Ovary (tissue), 9 donors: ENCODE measurements around the gene NIF3L1. TPM values are rescaled to one million over a fixed set of nuclear protein-coding genes. Genes with fewer than 3 reads are reported as not detected.

Source experiments
- DNase-seq, 5 donors: peaks; one replicate each; pipeline ENCODE4 v3.0.0-alpha.2; 2019 to 2020
- H3K27ac ChIP-seq, 2 donors: fragments of 200-600 bp; one replicate each; pipeline versions ENCODE4 v1.5.1 to v1.8.0; 2019 to 2022
- H3K27me3 ChIP-seq: fragments of 200-600 bp; one replicate; pipeline ENCODE4 v1.8.0; 2022
- H3K36me3 ChIP-seq: fragments of 200-600 bp; sonication (generic); one replicate; pipeline ENCODE4 v1.5.1; 2019
- H3K4me1 ChIP-seq: one replicate; pipeline ENCODE4 v1.8.1; 2013; ENCODE audit warnings: mild to moderate bottlenecking, moderate library complexity; ENCODE audit not compliant: insufficient read depth
- H3K4me3 ChIP-seq: fragments of 200-600 bp; sonication (generic); one replicate; pipeline ENCODE4 v1.5.1; 2017
- H3K9me3 ChIP-seq, 2 donors: fragments of 200-600 bp in 1 of 2; sonication (generic) in 1 of 2; one replicate each; pipeline versions ENCODE4 v1.5.1 to v1.8.1; 2013 to 2019; ENCODE audit warnings: mild to moderate bottlenecking in 1 of 2, moderate library complexity in 1 of 2
- EP300 ChIP-seq: sonication (generic); formaldehyde crosslinking; IDR thresholded peaks from one replicate; pipeline ENCODE4 v1.6.1; 2017; ENCODE audit warnings: antibody characterized with exemption
- POLR2A ChIP-seq: fragments of 450-650 bp; IDR thresholded peaks from one replicate; pipeline ENCODE4 v1.6.1; 2017; ENCODE audit warnings: antibody characterized with exemption, mild to moderate bottlenecking, moderate library complexity
- WGBS, 3 donors: extraction: QIAGEN DNeasy Blood & Tissue Kit in 1 of 3; methylation state at CpG; one replicate each; pipeline versions ENCODE4 v1.1.5 to v1.1.7; 2013 to 2017; 5-methylcytosine and 5-hydroxymethylcytosine counted together
- intact Hi-C, 4 donors: fragments of 100-400 bp; cut with DNase I; formaldehyde crosslinking; loops; one replicate each; pipeline versions ENCODE4 v1.11.0 to v1.15.1; 2022 to 2023
- polyA plus RNA-seq, 2 donors: library from polyadenylated mRNA; stranded (reverse); fragments of 200-250 nt in 1 of 2; fragments of 350-450 nt in 1 of 2; fragmentation: Illumina TruSeq in 1 of 2; extraction: RNeasy Lipid Tissue Mini Kit (QIAGEN cat#74804) in 1 of 2; gene quantifications; one replicate each; pipeline ENCODE4 v1.2.3, GENCODE V29; 2013 to 2014
- total RNA-seq, 7 donors: library from RNA; depleted of rRNA in 2 of 7; stranded (reverse); fragments of >200 nt in 2 of 7; fragmentation: NEBNext Ultra II Directional in 3 of 7; extraction: Animal tissue kit (Norgen Biotek cat#: 25700) in 3 of 7; gene quantifications; one replicate each; pipeline versions ENCODE4 v1.1.0 to v1.2.4, GENCODE V29; 2016 to 2023
- TF ChIP-seq, protein P1 (sequence below), 3 donors: fragments of 450-650 bp in 2 of 3; fragments of 200-600 bp in 1 of 3; IDR thresholded peaks; one replicate each; pipeline versions ENCODE4 v1.5.1 to v1.8.0; 2016 to 2022; ENCODE audit warnings: antibody characterized with exemption in 3 of 3, mild to moderate bottlenecking in 1 of 3
- donor health status: DM: no; HTN: no; CAD: no; lungs with moderate emphysema.
- donor health status: DM: no; HTN: no; CAD: no.
- donor health status: Bipolar disorder and iron deficiency.
- donor health status: DM: yes; HTN: yes; CAD: no.
- donor health status: DM: no; HTN: no; CAD: no.
- donor health status: DM: yes; HTN: yes; CAD: no.

Gene NIF3L1
- total and polyA plus RNA-seq, 9 donors: 12.8 to 29.6 (median 17.7) TPM

DNA sequence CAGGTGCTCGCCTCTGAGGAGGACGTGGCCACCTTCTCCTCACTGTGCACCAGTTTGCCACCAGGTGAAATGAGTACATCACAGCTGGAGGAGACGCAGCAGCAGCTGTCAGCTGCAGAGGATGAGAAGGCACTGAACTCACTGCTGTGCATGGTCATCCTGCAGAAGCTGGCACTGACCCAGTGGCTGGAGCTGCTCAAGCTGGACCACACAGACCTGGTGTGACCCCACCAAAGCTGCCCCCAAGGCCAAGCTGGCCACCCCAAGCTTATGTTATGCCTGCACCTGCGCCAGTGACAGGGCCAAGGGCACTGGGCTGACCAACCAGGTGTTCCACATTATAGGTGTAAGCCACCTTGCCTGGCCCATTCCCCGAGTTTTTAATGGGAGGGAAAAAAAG is 44.0 kb upstream of the NIF3L1 start:
- WGBS, 3 donors: 80 to 84% (median 82%) methylated on average over 3 to 5 of the region's 5 CpGs
- no peak for DNase-seq
- H3K36me3 ChIP-seq: no peaks in the 10 kb centered on the region
- no peak overlapping the region for H3K4me3 ChIP-seq
- H3K4me1 ChIP-seq: no peaks in the 10 kb centered on the region
- no peak overlapping the region for H3K27ac ChIP-seq
- no peaks in the 10 kb centered on the region for H3K27me3 ChIP-seq
- no peaks in the 10 kb centered on the region for H3K9me3 ChIP-seq
- intact Hi-C loops: no loop called here
- TF ChIP-seq EP300: no peak
- TF ChIP-seq POLR2A: no peak
- TF ChIP-seq, protein P1, sequence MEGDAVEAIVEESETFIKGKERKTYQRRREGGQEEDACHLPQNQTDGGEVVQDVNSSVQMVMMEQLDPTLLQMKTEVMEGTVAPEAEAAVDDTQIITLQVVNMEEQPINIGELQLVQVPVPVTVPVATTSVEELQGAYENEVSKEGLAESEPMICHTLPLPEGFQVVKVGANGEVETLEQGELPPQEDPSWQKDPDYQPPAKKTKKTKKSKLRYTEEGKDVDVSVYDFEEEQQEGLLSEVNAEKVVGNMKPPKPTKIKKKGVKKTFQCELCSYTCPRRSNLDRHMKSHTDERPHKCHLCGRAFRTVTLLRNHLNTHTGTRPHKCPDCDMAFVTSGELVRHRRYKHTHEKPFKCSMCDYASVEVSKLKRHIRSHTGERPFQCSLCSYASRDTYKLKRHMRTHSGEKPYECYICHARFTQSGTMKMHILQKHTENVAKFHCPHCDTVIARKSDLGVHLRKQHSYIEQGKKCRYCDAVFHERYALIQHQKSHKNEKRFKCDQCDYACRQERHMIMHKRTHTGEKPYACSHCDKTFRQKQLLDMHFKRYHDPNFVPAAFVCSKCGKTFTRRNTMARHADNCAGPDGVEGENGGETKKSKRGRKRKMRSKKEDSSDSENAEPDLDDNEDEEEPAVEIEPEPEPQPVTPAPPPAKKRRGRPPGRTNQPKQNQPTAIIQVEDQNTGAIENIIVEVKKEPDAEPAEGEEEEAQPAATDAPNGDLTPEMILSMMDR (IDR thresholded peaks at IDR 0.05): no peak

DNA sequence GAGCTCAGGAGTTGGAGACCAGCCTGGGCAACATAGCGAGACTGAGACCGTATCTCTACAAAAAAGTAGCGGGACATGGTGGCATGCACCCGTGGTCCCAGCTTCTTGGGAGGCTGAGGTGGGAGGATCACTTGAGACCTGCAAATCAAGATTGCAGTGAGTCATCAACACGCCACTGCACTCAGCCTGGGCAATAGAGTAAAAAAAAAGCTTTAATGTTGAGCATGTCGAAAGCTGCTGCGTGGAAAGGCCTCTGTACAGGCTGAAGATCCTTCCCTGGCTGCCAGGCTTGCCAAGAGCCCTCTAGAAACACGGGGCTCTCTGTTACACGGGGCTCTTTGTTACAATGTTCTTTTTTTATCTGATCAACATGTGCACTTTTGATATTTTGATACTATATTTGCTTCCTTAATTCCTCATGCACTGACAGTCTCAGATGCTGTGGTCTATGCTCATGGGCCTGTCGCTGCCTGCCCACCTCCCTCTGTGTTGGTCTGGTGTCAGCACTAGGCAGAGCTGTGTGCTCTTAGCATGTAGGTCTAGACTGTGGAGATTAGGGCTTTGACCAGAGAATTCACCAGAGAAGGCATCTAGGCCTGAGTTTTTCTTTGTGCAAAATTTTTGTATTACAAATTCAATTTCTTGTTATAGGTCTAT is 43.4 kb upstream of the NIF3L1 start:
- DNase-seq: no peak
- WGBS, 3 donors: 85 to 93% (median 93%) methylated on average over 10 of the region's 10 CpGs
- intact Hi-C loops: no loop called here

DNA sequence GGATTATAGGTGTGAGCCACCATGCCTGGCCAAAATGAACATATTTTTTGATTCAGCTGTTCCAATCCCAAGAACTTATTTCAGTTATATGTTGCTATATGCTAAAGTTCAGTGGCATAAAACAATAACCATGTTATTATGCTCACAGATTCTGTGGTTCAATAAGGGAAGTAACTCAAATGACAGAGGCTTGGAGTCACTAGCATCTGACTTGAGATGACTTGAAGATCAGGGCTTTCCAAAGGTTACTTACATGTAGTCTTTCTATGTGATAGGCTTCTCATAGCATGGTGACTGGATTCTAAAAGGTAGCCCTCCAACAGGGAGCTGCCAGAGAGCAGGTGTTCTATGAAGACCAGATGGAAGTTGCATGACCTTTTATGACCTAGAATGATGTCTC is 41.9 kb upstream of the NIF3L1 start:
- intact Hi-C loops: no loop called here
- TF ChIP-seq EP300: no peak
- no peak for TF ChIP-seq POLR2A
- TF ChIP-seq, protein P1 (IDR thresholded peaks at IDR 0.05): no peak
- Histone ChIP-seq H3K27ac (no peak overlapping the region), H3K4me3 (no peak overlapping the region), H3K9me3 (no peaks in the 10 kb centered on the region), H3K36me3 (no peaks in the 10 kb centered on the region), H3K4me1 (no peaks in the 10 kb centered on the region), H3K27me3 (no peaks in the 10 kb centered on the region)
- no peak for DNase-seq

More for the DNA sequence above, 43.4 kb upstream of the NIF3L1 start:
- no peak overlapping the region for H3K4me3 ChIP-seq
- H3K9me3 ChIP-seq: no peaks in the 10 kb centered on the region
- H3K27ac ChIP-seq: no peak overlapping the region
- no peaks in the 10 kb centered on the region for H3K4me1 ChIP-seq
- no peak for TF ChIP-seq POLR2A
- TF ChIP-seq, protein P1 (IDR thresholded peaks at IDR 0.05): no peak
- TF ChIP-seq EP300: no peak
- H3K27me3 ChIP-seq: no peaks in the 10 kb centered on the region
- H3K36me3 ChIP-seq: no peaks in the 10 kb centered on the region

DNA sequence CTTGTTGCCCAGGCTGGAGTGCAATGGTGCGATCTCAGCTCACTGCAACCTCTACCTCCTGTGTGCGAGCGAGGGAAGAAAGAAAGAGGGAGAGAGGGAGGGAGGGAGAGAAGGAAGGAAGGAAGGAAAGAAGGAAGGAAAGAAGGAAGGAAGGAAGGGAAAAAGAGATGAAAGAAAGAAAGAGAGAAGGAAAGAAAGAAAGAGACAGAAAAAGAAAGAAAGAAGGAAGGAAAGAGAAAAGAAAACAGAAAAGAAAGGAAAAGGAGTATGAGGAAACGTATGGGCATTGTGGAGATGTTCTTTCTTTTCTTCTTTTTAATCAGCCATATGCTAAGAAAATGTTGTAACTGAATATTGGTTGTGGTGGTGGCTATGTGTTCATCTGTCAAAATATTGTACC is 41.2 kb upstream of the NIF3L1 start:
- H3K36me3 ChIP-seq: no peaks in the 10 kb centered on the region
- WGBS, 3 donors: 82 to 93% (median 87%) methylated on average over 4 of the region's 4 CpGs
- no peak overlapping the region for H3K4me3 ChIP-seq
- TF ChIP-seq POLR2A (no peak), EP300 (no peak)
- TF ChIP-seq, protein P1 (IDR thresholded peaks at IDR 0.05): no peak
- intact Hi-C loops: no loop called here
- no peaks in the 10 kb centered on the region for H3K9me3 ChIP-seq
- H3K4me1 ChIP-seq: no peaks in the 10 kb centered on the region
- no peak overlapping the region for H3K27ac ChIP-seq
- DNase-seq: no peak
- no peaks in the 10 kb centered on the region for H3K27me3 ChIP-seq
